ENCODE data around the gene LAMA3. TPM values are rescaled to one million over a fixed set of nuclear protein-coding genes. Genes with fewer than 3 reads are reported as not detected.

Gene LAMA3
- total and polyA plus RNA-seq, 2 of the 13 experiments (the other 11 are each of a cell fraction or from before 2014, with no cell fraction given) = 0.45 to 2.2 TPM

DNA sequence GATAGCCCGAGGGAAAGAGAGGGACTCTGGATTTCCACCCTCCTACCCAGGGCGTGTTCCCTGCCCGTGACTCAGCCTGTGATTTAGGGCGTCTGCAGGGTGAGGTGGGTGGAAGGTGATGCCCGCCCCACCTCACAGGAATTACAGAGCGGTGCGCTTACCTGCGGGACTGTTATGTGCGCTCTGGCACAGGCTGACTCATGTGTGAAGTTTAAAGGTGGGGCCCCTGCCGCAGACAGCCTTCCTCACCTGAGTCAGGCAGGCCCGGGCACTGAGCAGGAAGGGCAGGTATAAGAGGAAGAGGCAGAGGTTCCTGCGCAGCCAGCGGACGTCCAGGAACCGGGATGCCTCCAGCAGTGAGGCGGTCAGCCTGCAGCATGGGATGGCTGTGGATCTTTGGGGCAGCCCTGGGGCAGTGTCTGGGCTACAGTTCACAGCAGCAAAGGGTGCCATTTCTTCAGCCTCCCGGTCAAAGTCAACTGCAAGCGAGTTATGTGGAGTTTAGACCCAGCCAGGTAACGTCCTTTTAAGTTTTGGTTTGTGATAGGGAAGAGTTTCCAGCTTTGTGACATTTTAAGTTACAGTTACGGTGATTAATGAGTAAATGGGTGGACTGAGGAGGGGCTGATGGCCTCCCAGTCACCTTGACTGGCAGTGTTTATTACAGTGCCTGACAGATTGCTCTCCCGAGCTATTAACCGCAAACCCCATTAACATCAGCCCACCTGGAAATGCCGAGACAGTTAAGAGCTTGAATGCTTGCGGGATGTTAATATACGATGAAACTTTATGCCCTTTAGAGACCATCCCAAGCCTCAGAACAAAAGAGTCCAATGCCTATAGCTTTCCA lies 183.7 kb downstream of the LAMA3 start (continued):
- TF ChIP-seq LRRFIP1 (CRISPR knock-in tag; conservative IDR thresholded peaks at IDR 0.05) = no peak
- no peak for TF ChIP-seq EED (CRISPR knock-in tag; IDR thresholded peaks at IDR 0.05)
- no peak for TF ChIP-seq ZNF614 (CRISPR knock-in tag; IDR thresholded peaks at IDR 0.05; ENCODE audit: borderline replicate concordance)
- no peak for TF ChIP-seq ZNF557 (CRISPR knock-in tag; IDR thresholded peaks at IDR 0.05)
- TF ChIP-seq RFX1 (IDR thresholded peaks at IDR 0.05) = no peak
- TF ChIP-seq ZNF687 (CRISPR knock-in tag; IDR thresholded peaks at IDR 0.05) = peak; percentile 25; the same call in 1 of the 2 replicates
- 0 out of 2 replicates have a peak, but pooled peaks have one; percentile 52 for TF ChIP-seq ZNF292 (CRISPR knock-in tag; IDR thresholded peaks at IDR 0.05; ENCODE audit: borderline replicate concordance, low read depth)
- TF ChIP-seq ZNF441 (CRISPR knock-in tag; IDR thresholded peaks at IDR 0.05; ENCODE audit: borderline replicate concordance) = no peak
- TF ChIP-seq HINFP (CRISPR knock-in tag; IDR thresholded peaks at IDR 0.05; ENCODE audit: low read depth) = no peak
- no peak for TF ChIP-seq HIC2 (CRISPR knock-in tag; IDR thresholded peaks at IDR 0.05; ENCODE audit: low read depth)
- no peak for TF ChIP-seq NFIC (IDR thresholded peaks at IDR 0.05; ENCODE audit: low read length)
- TF ChIP-seq HNF4A (CRISPR knock-in tag; IDR thresholded peaks at IDR 0.05) = peak; percentile 36; the same call in 1 of the 2 replicates
- no peak for TF ChIP-seq ZNF609 (CRISPR knock-in tag; IDR thresholded peaks at IDR 0.05; ENCODE audit: borderline replicate concordance)
